B cell (primary cell): ENCODE data around the gene CACUL1. TPM values are rescaled to one million over a fixed set of nuclear protein-coding genes. Genes with fewer than 3 reads are reported as not detected.

Experiments used
- ATAC-seq: fragments of 200-7000 bp; cut with Tn5 transposase; one replicate; pipeline ENCODE4 v1.10.0; 2021; ENCODE audit warnings: low read depth, mild to moderate bottlenecking, moderate number of reproducible peaks, moderate library complexity
- CTCF ChIA-PET: fragments of 350-600 bp; sonication (Branson Sonifier 250); formaldehyde crosslinking; loops from one replicate; lab custom pipeline; 2021; ENCODE audit warnings: antibody characterized with exemption, inconsistent platforms; lab: Charles Lee
- POLR2A ChIA-PET: fragments of 350-600 bp; sonication (Branson Sonifier 250); formaldehyde crosslinking; loops from one replicate; lab custom pipeline; 2021; ENCODE audit warnings: antibody characterized with exemption; lab: Charles Lee
- DNase-seq: peaks from one replicate; pipeline ENCODE4 v3.0.0; 2013
- H2AFZ ChIP-seq: 2 replicates; pipeline ENCODE4 v1.6.1; 2012; ENCODE audit warnings: mild to moderate bottlenecking, low read depth, low read length; ENCODE audit not compliant: insufficient read depth, poor library complexity, severe bottlenecking
- H3K27ac ChIP-seq, 2 donors: 1 replicate in 1 of 2; 2 replicates in 1 of 2; pipeline ENCODE4 v1.5.1; 2012 to 2013; ENCODE audit warnings: low read length in 2 of 2, mild to moderate bottlenecking in 2 of 2, moderate library complexity in 1 of 2
- H3K27me3 ChIP-seq, 4 experiments: fragments of 200-600 bp in 1 of 4; sonication (generic) in 1 of 4; replicated peaks in 1 of 4; 1 replicate in 2 of 4; 2 replicates in 2 of 4; pipeline versions ENCODE4 v1.6.1 to v1.7.0; 2013 to 2016; ENCODE audit warnings: low read length in 3 of 4, mild to moderate bottlenecking in 2 of 4, mixed read lengths in 1 of 4, moderate library complexity in 1 of 4; ENCODE audit not compliant: insufficient read depth in 4 of 4, control insufficient read depth in 3 of 4; ENCODE audit errors: control extremely low read depth in 1 of 4
- H3K36me3 ChIP-seq, 2 experiments: replicated peaks in 1 of 2; 1 replicate in 1 of 2; 2 replicates in 1 of 2; pipeline versions ENCODE4 v1.6.1 to v1.7.1; 2013; ENCODE audit warnings: low read length in 1 of 2; ENCODE audit not compliant: insufficient read depth in 2 of 2, control insufficient read depth in 1 of 2; ENCODE audit errors: control extremely low read depth in 1 of 2, extremely low read depth in 1 of 2
- H3K4me1 ChIP-seq, 2 donors: fragments of 200-600 bp in 1 of 2; sonication (generic) in 1 of 2; 1 replicate in 1 of 2; 2 replicates in 1 of 2; pipeline versions ENCODE4 v1.5.1 to v1.6.1; 2013 to 2017; ENCODE audit warnings: low read length in 2 of 2; ENCODE audit not compliant: control insufficient read depth in 2 of 2, insufficient read depth in 2 of 2
- H3K4me2 ChIP-seq: replicated peaks from 2 replicates; pipeline ENCODE3; 2012; ENCODE audit warnings: mild to moderate bottlenecking, low read depth, low read length; ENCODE audit not compliant: poor library complexity, severe bottlenecking
- H3K4me3 ChIP-seq, 5 experiments: fragments of 200-600 bp in 1 of 5; sonication (generic) in 1 of 5; 1 replicate in 3 of 5; 2 replicates in 2 of 5; pipeline versions ENCODE4 v1.5.1 to v1.7.0; 2011 to 2016; ENCODE audit warnings: low read length in 4 of 5, mild to moderate bottlenecking in 4 of 5, low read depth in 2 of 5, control low read depth in 1 of 5, moderate library complexity in 1 of 5; ENCODE audit not compliant: insufficient read depth in 1 of 5; ENCODE audit errors: control extremely low read depth in 1 of 5, extremely low read depth in 1 of 5
- H3K79me2 ChIP-seq: fragments of 200-600 bp; sonication (generic); one replicate; pipeline ENCODE4 v1.6.0; 2016; ENCODE audit warnings: low read length; ENCODE audit not compliant: control insufficient read depth, insufficient read depth
- H3K9ac ChIP-seq: fragments of 200-600 bp; sonication (generic); 2 replicates; pipeline ENCODE4 v1.6.1; 2017; ENCODE audit warnings: mild to moderate bottlenecking, low read length, moderate library complexity
- H3K9me3 ChIP-seq, 3 donors: one replicate each; pipeline versions ENCODE4 v1.6.1 to v1.7.1; 2013; ENCODE audit warnings: low read length in 2 of 3; ENCODE audit not compliant: control insufficient read depth in 2 of 3, insufficient read depth in 1 of 3; ENCODE audit errors: control extremely low read depth in 1 of 3
- H4K20me1 ChIP-seq: 2 replicates; pipeline ENCODE4 v1.6.0; 2012; ENCODE audit warnings: mild to moderate bottlenecking, low read length; ENCODE audit not compliant: insufficient read depth, control insufficient read depth, poor library complexity, severe bottlenecking
- H3K27ac Mint-ChIP-seq: one replicate; pipeline ENCODE4 v1.8.0; 2021; ENCODE audit warnings: mixed read lengths
- H3K27me3 Mint-ChIP-seq: one replicate; pipeline ENCODE4 v1.8.0; 2021; ENCODE audit warnings: mixed read lengths
- H3K4me1 Mint-ChIP-seq: one replicate; pipeline ENCODE4 v1.8.0; 2021; ENCODE audit warnings: mixed read lengths
- H3K4me3 Mint-ChIP-seq: one replicate; pipeline ENCODE4 v1.8.0; 2021; ENCODE audit warnings: mixed read lengths
- H3K9me3 Mint-ChIP-seq: one replicate; pipeline ENCODE4 v1.8.0; 2022; ENCODE audit warnings: mixed read lengths; ENCODE audit not compliant: insufficient read depth
- CTCF ChIP-seq: fragments of 200-600 bp; IDR thresholded peaks from one replicate; pipeline ENCODE4 v1.8.0; 2022; ENCODE audit warnings: antibody characterized with exemption, mild to moderate bottlenecking
- EZH2 ChIP-seq: IDR thresholded peaks from 2 replicates; pipeline ENCODE4 v1.6.1; 2012; ENCODE audit warnings: borderline replicate concordance, low read depth, mild to moderate bottlenecking, moderate library complexity, low read length; ENCODE audit not compliant: insufficient read depth, poor library complexity, severe bottlenecking
- WGBS: methylation state at CpG from one replicate; pipeline ENCODE4 v1.1.5; 2013; ENCODE audit warnings: missing lambda C conversion rate; ENCODE audit not compliant: insufficient coverage; 5-methylcytosine and 5-hydroxymethylcytosine counted together
- intact Hi-C: fragments of 100-400 bp; cut with micrococcal nuclease; formaldehyde crosslinking; loops from one replicate; pipeline ENCODE4 v1.10.0; 2022
- polyA plus RNA-seq: library from polyadenylated mRNA; depleted of rRNA; stranded (reverse); fragments of >200 nt; gene quantifications from 2 replicates; pipeline ENCODE4 v1.2.3, GENCODE V29; 2012
- total RNA-seq, 2 donors: library from RNA; stranded (reverse); fragments of 120-200 nt in 1 of 2; gene quantifications; 1 replicate in 1 of 2; 2 replicates in 1 of 2; pipeline versions ENCODE4 v1.2.3 to v1.2.4, GENCODE V29; 2013 to 2022

Gene CACUL1
- total and polyA plus RNA-seq, 2 donors (not counting 1 experiment from before 2014, with no cell fraction given), result 7.4 to 39.5 TPM

- H3K4me1 Mint-ChIP-seq, result peaks cover 16% of the 10 kb centered on the region
- CTCF ChIA-PET, result no interaction called here
These were observed 84.2 kb downstream of the CACUL1 start for GRCh38 chr10:118670472-118671124.

More at GRCh38 chr10:118670472-118671124, 84.2 kb downstream of the CACUL1 start:
- no peaks in the 10 kb centered on the region for H3K79me2 ChIP-seq
- H3K9me3 ChIP-seq, result no peaks in the 10 kb centered on the region
- no peak overlapping the region for H3K9ac ChIP-seq
- no peaks in the 10 kb centered on the region for H3K36me3 ChIP-seq
- H4K20me1 ChIP-seq, result no peaks in the 10 kb centered on the region
- no peaks in the 10 kb centered on the region for H3K27me3 ChIP-seq
- POLR2A ChIA-PET, result no interaction called here
- H3K4me2 ChIP-seq, result no peak overlapping the region
- H3K9me3 Mint-ChIP-seq, result no peaks in the 10 kb centered on the region
- TF ChIP-seq EZH2 (no peak), CTCF (no peak)
- H3K27me3 Mint-ChIP-seq, result no peaks in the 10 kb centered on the region
- H3K4me3 ChIP-seq, result no peak overlapping the region
- intact Hi-C loops, result no loop called here
- H3K4me1 ChIP-seq, result peaks cover 10 to 18% of the 10 kb centered on the region in 2 donors
- no peak overlapping the region for H3K27ac ChIP-seq
- ATAC-seq (no peak), DNase-seq (no peak)
- no peak overlapping the region for H3K27ac Mint-ChIP-seq
- 100% methylated on average over 8 of the region's 11 CpGs for WGBS
- H2AFZ ChIP-seq, result no peak overlapping the region
- H3K4me3 Mint-ChIP-seq, result no peak overlapping the region
